ENCODE data around the gene MKKS.
"Not testable (repeated sequence)": the region's sequence is repeated elsewhere in the genome, so short reads cannot be mapped to it uniquely, and the experiment has no call there.

The MKKS gene

GRCh38 chr20:10412591-10413408 lies 21.2 kb downstream of the MKKS start:
- no peak for DNase-seq (ENCODE audit: low read depth)

GRCh38 chr20:10411673-10412072 lies 22.3 kb downstream of the MKKS start:
- DNase-seq (ENCODE audit: low read depth): no peak

GRCh38 chr20:10408108-10408813 lies 25.8 kb downstream of the MKKS start:
- DNase-seq (ENCODE audit: low read depth): no peak

GRCh38 chr20:10404959-10405530 lies 29.0 kb downstream of the MKKS start:
- DNase-seq (ENCODE audit: low read depth): no peak

- DNase-seq (ENCODE audit: low read depth): no peak
Measured at GRCh38 chr20:10404023-10404628, 29.9 kb downstream of the MKKS start.

- DNase-seq (ENCODE audit: low read depth): no peak
Measured at GRCh38 chr20:10402938-10403608, 30.9 kb downstream of the MKKS start.

- no peak for DNase-seq (ENCODE audit: low read depth)
Measured at GRCh38 chr20:10398834-10399369, 35.1 kb downstream of the MKKS start.

GRCh38 chr20:10394752-10395151 lies 39.3 kb downstream of the MKKS start:
- not testable (repeated sequence) for DNase-seq (ENCODE audit: low read depth)

- no peak for DNase-seq (ENCODE audit: low read depth)
Measured at GRCh38 chr20:10390709-10391108, 43.3 kb downstream of the MKKS start.

- no peak for DNase-seq (ENCODE audit: low read depth)
Measured at GRCh38 chr20:10388597-10388996, 45.4 kb downstream of the MKKS start.

- DNase-seq (ENCODE audit: low read depth): no peak
Measured at GRCh38 chr20:10387686-10388085, 46.3 kb downstream of the MKKS start.

- DNase-seq (ENCODE audit: low read depth): no peak
Measured at GRCh38 chr20:10385850-10386544, 48.0 kb downstream of the MKKS start.

GRCh38 chr20:10381477-10381876 lies 52.5 kb downstream of the MKKS start:
- DNase-seq (ENCODE audit: low read depth): no peak

GRCh38 chr20:10379761-10380160 lies 54.3 kb downstream of the MKKS start:
- DNase-seq (ENCODE audit: low read depth): no peak

GRCh38 chr20:10376270-10377075 lies 57.5 kb downstream of the MKKS start:
- DNase-seq (ENCODE audit: low read depth): no peak

GRCh38 chr20:10375191-10375590 lies 58.8 kb downstream of the MKKS start:
- no peak for DNase-seq (ENCODE audit: low read depth)

- DNase-seq (ENCODE audit: low read depth): no peak
Measured at GRCh38 chr20:10374036-10374435, 60.0 kb downstream of the MKKS start.

GRCh38 chr20:10371467-10371866 lies 62.6 kb downstream of the MKKS start:
- no peak for DNase-seq (ENCODE audit: low read depth)

- no peak for DNase-seq (ENCODE audit: low read depth)
Measured at GRCh38 chr20:10370091-10370887, 63.7 kb downstream of the MKKS start.

GRCh38 chr20:10369723-10370090 lies 64.3 kb downstream of the MKKS start:
- no peak for DNase-seq (ENCODE audit: low read depth)
